ENCODE results near the gene CALML4.

- TF ChIP-seq POLR2A (IDR thresholded peaks at IDR 0.05) = no peak
- no peak for TF ChIP-seq CTCF (IDR thresholded peaks at IDR 0.05)
Measured at GRCh38 chr15:68208136-68208535, 3.0 kb upstream of the CALML4 start.

Data from lower leg skin (tissue), 3 donors.